NT2/D1 (cell line): ENCODE results near the gene PLP2.

Experiments used
- DNase-seq: peaks from one replicate; pipeline ENCODE4 v3.0.0-alpha.2; 2011; ENCODE audit warnings: low read depth, low spot score
- H3K27me3 ChIP-seq: 2 replicates; pipeline ENCODE4 v1.6.0; 2011; ENCODE audit warnings: mild to moderate bottlenecking; ENCODE audit not compliant: insufficient read length, insufficient read depth
- H3K36me3 ChIP-seq: 2 replicates; pipeline ENCODE4 v1.6.1; 2011; ENCODE audit warnings: mild to moderate bottlenecking, low read length, mixed read lengths; ENCODE audit not compliant: insufficient read depth, insufficient read length
- H3K4me1 ChIP-seq: 2 replicates; pipeline ENCODE4 v1.5.1; 2011; ENCODE audit not compliant: insufficient read depth, insufficient read length
- H3K4me3 ChIP-seq: 2 replicates; pipeline ENCODE4 v1.5.1; 2011; ENCODE audit warnings: low read depth; ENCODE audit not compliant: insufficient read length
- H3K9ac ChIP-seq: 2 replicates; pipeline ENCODE4 v1.6.0; 2011; ENCODE audit warnings: low read depth; ENCODE audit not compliant: insufficient read length
- H3K9me3 ChIP-seq: 2 replicates; pipeline ENCODE4 v1.5.1; 2011; ENCODE audit warnings: mild to moderate bottlenecking, low read length; ENCODE audit not compliant: insufficient read depth
- SUZ12 ChIP-seq: IDR thresholded peaks from 2 replicates; pipeline ENCODE4 v1.6.1; 2011; ENCODE audit not compliant: insufficient read length, insufficient read depth; ENCODE audit errors: extremely low read depth
- YY1 ChIP-seq: IDR thresholded peaks from 2 replicates; pipeline ENCODE4 v1.6.1; 2011; ENCODE audit not compliant: insufficient read length, insufficient read depth
- ZNF274 ChIP-seq: IDR thresholded peaks from 2 replicates; pipeline ENCODE4 v1.6.1; 2011; ENCODE audit warnings: mild to moderate bottlenecking, low read depth, low read length

The PLP2 gene

DNA sequence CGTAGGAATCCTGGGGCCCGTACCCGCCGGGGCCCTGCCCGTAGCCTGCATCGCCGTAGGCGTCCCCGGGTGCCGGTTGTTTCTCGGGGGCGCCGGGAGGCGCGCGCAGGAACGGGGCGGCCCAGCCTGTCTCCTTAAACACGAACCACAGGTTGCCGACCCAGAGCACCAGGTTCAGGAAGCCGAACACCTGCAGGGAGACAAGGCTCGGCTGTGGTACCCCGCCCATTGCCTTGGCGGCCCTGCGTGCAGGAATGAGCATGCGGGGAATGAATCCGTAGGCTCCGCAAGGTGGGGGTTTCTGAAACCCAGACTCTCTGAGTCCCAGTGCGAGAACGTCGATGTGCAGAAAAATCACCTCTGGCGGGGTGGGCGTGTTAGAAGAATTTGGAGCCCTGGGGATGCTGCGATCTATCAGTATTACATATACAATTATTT is 19.9 kb downstream of the PLP2 start:
- H3K27me3 ChIP-seq, result no peaks in the 10 kb centered on the region
- no peak for DNase-seq
- peaks cover 16% of the 10 kb centered on the region for H3K4me1 ChIP-seq
- TF ChIP-seq SUZ12, result no peak
- no peak for TF ChIP-seq ZNF274
- TF ChIP-seq YY1, result no peak
- H3K9me3 ChIP-seq, result no peaks in the 10 kb centered on the region
- H3K4me3 ChIP-seq, result peak overlapping the region; percentile 85
- H3K9ac ChIP-seq, result peak overlapping the region; percentile 95
- H3K36me3 ChIP-seq, result peaks cover 4% of the 10 kb centered on the region

- H3K4me1 ChIP-seq, result peaks cover 21% of the 10 kb centered on the region
- H3K9ac ChIP-seq, result no peak overlapping the region
- H3K36me3 ChIP-seq, result peaks cover 4% of the 10 kb centered on the region
- peaks cover 4% of the 10 kb centered on the region for H3K27me3 ChIP-seq
- DNase-seq, result no peak
- H3K9me3 ChIP-seq, result no peaks in the 10 kb centered on the region
- H3K4me3 ChIP-seq, result no peak overlapping the region
- no peak for TF ChIP-seq ZNF274
- TF ChIP-seq SUZ12, result no peak
- TF ChIP-seq YY1, result no peak
Observed at GRCh38 chrX:49192722-49193328, 21.1 kb downstream of the PLP2 start.

- H3K9me3 ChIP-seq, result no peaks in the 10 kb centered on the region
- no peak for TF ChIP-seq YY1
- no peak for TF ChIP-seq ZNF274
- no peak for TF ChIP-seq SUZ12
- peaks cover 4% of the 10 kb centered on the region for H3K36me3 ChIP-seq
- peaks cover 18% of the 10 kb centered on the region for H3K4me1 ChIP-seq
- H3K4me3 ChIP-seq, result no peak overlapping the region
- H3K27me3 ChIP-seq, result peaks cover 8% of the 10 kb centered on the region
- DNase-seq, result no peak
- H3K9ac ChIP-seq, result no peak overlapping the region
Observed at GRCh38 chrX:49193542-49193964, 21.9 kb downstream of the PLP2 start.

GRCh38 chrX:49197543-49198087 is 25.9 kb downstream of the PLP2 start:
- no peak for DNase-seq
- Histone ChIP-seq H3K4me3 (no peak overlapping the region), H3K36me3 (peaks cover 4% of the 10 kb centered on the region), H3K9ac (no peak overlapping the region), H3K27me3 (peaks cover 22% of the 10 kb centered on the region), H3K9me3 (no peaks in the 10 kb centered on the region), H3K4me1 (peaks cover 24% of the 10 kb centered on the region)
- TF ChIP-seq SUZ12 (no peak), YY1 (no peak), ZNF274 (no peak)

DNA sequence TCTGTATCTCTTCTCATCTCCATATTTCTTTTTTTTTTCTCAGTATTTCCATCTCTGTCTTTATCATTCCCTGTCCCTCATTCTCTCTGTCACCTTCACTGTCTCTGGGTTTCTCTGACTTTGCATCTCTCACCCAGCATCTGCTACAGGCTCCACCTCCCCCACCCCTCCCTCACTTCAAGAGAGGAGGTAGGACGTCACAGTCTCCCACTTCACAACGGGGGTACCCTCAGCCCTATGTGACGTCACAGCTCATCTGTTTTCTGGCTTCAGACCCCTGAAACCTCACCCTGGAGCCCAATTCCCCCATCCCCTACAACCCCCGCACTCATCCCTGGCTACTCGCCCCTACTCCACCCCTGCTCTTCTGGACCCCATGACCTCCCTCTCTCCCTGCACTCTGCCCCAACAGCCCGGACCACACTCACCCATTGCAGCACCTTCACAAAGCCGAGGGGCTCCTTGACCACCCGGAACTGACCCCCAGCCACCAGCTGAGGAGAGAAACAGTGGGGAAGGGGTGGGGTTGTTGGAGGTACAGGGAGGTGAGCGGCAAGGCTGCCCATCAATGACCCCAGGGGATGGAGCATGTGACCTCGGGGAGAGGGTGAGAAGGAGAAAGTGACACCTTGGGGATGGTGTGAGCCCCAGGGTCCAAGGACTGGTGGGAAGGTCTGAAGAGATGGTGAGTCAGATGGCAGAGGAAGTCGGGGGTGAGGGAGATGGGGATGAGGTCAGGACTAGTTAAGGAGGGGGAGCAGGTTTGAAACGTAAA is 27.0 kb downstream of the PLP2 start:
- peaks cover 4% of the 10 kb centered on the region for H3K36me3 ChIP-seq
- DNase-seq, result no peak
- peak overlapping the region; percentile 32 for H3K9ac ChIP-seq
- H3K27me3 ChIP-seq, result peaks cover 22% of the 10 kb centered on the region
- no peaks in the 10 kb centered on the region for H3K9me3 ChIP-seq
- no peak for TF ChIP-seq YY1
- H3K4me3 ChIP-seq, result peak overlapping the region; percentile 15
- H3K4me1 ChIP-seq, result peaks cover 23% of the 10 kb centered on the region

DNA sequence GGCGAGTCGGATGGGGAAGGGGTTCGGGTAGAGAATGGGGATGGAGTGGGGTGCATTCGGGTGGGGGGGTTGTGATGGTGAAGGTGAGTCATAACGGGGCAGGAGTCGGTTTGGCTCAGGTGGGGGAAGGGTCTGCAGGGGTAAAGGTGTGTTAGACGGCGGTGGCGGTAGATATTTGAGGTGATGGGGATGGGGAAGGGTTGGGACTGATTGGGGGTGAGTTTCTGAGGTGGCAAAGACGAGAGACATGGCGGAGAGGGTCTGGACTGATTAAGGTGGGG is 27.6 kb downstream of the PLP2 start:
- Histone ChIP-seq H3K9me3 (no peaks in the 10 kb centered on the region), H3K36me3 (peaks cover 2% of the 10 kb centered on the region), H3K27me3 (peaks cover 22% of the 10 kb centered on the region), H3K4me1 (peaks cover 20% of the 10 kb centered on the region), H3K9ac (peak overlapping the region; percentile 61), H3K4me3 (peak overlapping the region; percentile 15)
- no peak for DNase-seq
- TF ChIP-seq YY1, result no peak
- TF ChIP-seq ZNF274, result no peak
- no peak for TF ChIP-seq SUZ12
